Measurements from ENCODE around the gene AGR3. TPM values are rescaled to one million over a fixed set of nuclear protein-coding genes. Genes with fewer than 3 reads are reported as not detected.

Gene AGR3
- total and polyA plus RNA-seq, 10 donors, result 0.38 TPM; not detected in 9

DNA sequence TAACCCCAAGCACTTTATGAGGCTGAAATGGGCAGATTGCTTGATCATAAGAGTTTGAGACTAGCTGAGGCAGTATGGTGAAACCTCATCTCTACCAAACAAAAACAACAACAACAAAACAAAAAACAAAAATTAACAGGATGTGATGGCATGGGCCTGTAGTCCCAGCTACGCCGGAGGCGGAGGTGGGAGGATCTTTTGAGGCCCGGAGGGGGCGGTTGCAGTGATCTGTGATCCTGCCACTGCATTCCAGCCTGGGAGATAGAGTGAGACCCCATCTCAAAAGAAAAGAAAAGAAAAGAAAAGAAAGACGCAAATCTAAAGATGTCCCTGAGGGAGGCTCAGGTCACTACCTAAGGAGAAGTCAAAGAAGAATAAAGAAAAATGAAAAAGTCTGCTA lies 41.7 kb downstream of the AGR3 start:
- no peak for DNase-seq
- Histone ChIP-seq H3K27ac (no peak overlapping the region), H3K27me3 (replicated peaks in 1 of 7) (no peaks in the 10 kb centered on the region), H3K9me3 (no peaks in the 10 kb centered on the region), H3K4me3 (no peak overlapping the region), H3K36me3 (no peaks in the 10 kb centered on the region), H3K4me1 (no peaks in the 10 kb centered on the region)
- WGBS, 5 donors, result 94% methylated on average over 6 of the region's 6 CpGs
- TF ChIP-seq POLR2A (IDR thresholded peaks at IDR 0.05) (no peak), POLR2AphosphoS5 (IDR thresholded peaks at IDR 0.05) (no peak), CTCF (IDR thresholded peaks at IDR 0.05 in 8 of 11, conservative IDR thresholded peaks at IDR 0.05 in 3 of 11) (no peak)
- intact Hi-C loops (cut with DNase I; ENCODE audit: low total_unique reads), result no loop called here

DNA sequence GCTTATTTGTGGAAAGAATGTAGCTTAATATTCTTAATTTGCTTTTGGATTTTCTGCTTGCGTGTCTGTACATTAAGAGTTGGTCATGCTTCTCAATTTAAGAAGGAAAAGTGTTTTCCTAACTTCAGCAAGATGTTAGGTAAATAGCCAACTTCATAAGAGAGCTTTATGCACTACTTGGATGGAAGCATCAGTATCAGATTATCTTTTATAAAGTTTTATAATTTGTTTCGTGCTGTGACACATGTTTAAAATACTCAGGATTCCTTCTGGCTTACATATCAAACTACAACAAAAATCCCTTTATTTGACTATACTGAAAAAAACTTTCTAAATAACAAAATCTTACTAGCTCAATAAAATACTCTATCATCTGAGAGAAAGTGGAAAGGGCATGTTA lies 42.1 kb downstream of the AGR3 start:
- no peaks in the 10 kb centered on the region for H3K27me3 ChIP-seq (replicated peaks in 1 of 7)
- H3K27ac ChIP-seq, result no peak overlapping the region
- TF ChIP-seq POLR2AphosphoS5 (IDR thresholded peaks at IDR 0.05), result no peak
- TF ChIP-seq POLR2A (IDR thresholded peaks at IDR 0.05), result no peak
- no peak for TF ChIP-seq CTCF (IDR thresholded peaks at IDR 0.05 in 8 of 11, conservative IDR thresholded peaks at IDR 0.05 in 3 of 11)
- intact Hi-C loops (cut with DNase I; ENCODE audit: low total_unique reads), result no loop called here
- WGBS, 5 donors, result 85 to 93% (median 90%) methylated on average over 2 of the region's 2 CpGs
- H3K4me3 ChIP-seq, result no peak overlapping the region
- no peaks in the 10 kb centered on the region for H3K4me1 ChIP-seq
- DNase-seq, result no peak
- no peaks in the 10 kb centered on the region for H3K36me3 ChIP-seq
- H3K9me3 ChIP-seq, result no peaks in the 10 kb centered on the region

DNA sequence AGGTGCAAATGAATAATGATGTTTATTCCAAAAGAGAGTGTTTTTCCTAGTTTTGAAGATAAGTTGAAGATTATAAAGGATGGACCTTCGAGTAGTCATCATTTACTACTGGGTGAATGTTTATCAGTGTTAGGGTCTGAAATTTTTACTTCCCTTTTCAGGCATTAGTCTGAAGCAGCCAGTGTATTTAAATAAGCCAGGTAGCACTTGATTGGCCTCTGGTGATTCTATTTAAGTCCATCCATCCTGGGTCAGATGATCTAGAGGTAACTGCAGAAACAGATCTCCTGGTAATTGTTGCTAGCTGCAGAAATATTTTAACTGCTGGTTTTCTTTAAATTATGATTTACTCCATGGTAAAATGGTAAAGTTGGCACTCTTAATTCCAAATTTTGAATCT lies 42.9 kb downstream of the AGR3 start:
- Histone ChIP-seq H3K27ac (no peak overlapping the region), H3K4me1 (no peaks in the 10 kb centered on the region), H3K4me3 (no peak overlapping the region), H3K27me3 (replicated peaks in 1 of 7) (no peaks in the 10 kb centered on the region), H3K9me3 (no peaks in the 10 kb centered on the region), H3K36me3 (no peaks in the 10 kb centered on the region)
- 63 to 87% (median 72%) methylated on average over 1 of the region's 1 CpG for WGBS, 5 donors
- TF ChIP-seq CTCF (IDR thresholded peaks at IDR 0.05 in 8 of 11, conservative IDR thresholded peaks at IDR 0.05 in 3 of 11), result no peak
- no peak for TF ChIP-seq POLR2A (IDR thresholded peaks at IDR 0.05)
- no peak for TF ChIP-seq POLR2AphosphoS5 (IDR thresholded peaks at IDR 0.05)
- intact Hi-C loops (cut with DNase I; ENCODE audit: low total_unique reads), result no loop called here
- no peak for DNase-seq

- intact Hi-C loops (cut with DNase I; ENCODE audit: low total_unique reads), result no loop called here
- Histone ChIP-seq H3K27ac (no peak overlapping the region), H3K36me3 (no peaks in the 10 kb centered on the region), H3K9me3 (no peaks in the 10 kb centered on the region), H3K4me3 (no peak overlapping the region), H3K27me3 (replicated peaks in 1 of 7) (no peaks in the 10 kb centered on the region), H3K4me1 (no peaks in the 10 kb centered on the region)
- WGBS, 5 donors, result 60 to 94% (median 76%) methylated on average over 3 of the region's 3 CpGs
- TF ChIP-seq CTCF (IDR thresholded peaks at IDR 0.05 in 8 of 11, conservative IDR thresholded peaks at IDR 0.05 in 3 of 11), result no peak
- TF ChIP-seq POLR2A (IDR thresholded peaks at IDR 0.05), result no peak
- no peak for TF ChIP-seq POLR2AphosphoS5 (IDR thresholded peaks at IDR 0.05)
- DNase-seq, result no peak
Observed at GRCh38 chr7:16838386-16838785, 43.4 kb downstream of the AGR3 start.

Data from spleen (tissue), 11 donors.